IMR-90 (cell line): ENCODE data around the gene MYL12B. TPM values are rescaled to one million over a fixed set of nuclear protein-coding genes. Genes with fewer than 3 reads are reported as not detected.

Experiments used
- polyA plus RNA-seq, 3 experiments: library from polyadenylated mRNA; depleted of rRNA; stranded (reverse); fragments of >200 nt; gene quantifications; 2 replicates each; pipeline ENCODE4 v1.2.3, GENCODE V29; 2012; ENCODE audit warnings: low replicate concordance in 1 of 3
- total RNA-seq: library from RNA; depleted of rRNA; stranded (reverse); fragments of >200 nt; gene quantifications from 2 replicates; pipeline ENCODE4 v1.2.3, GENCODE V29; 2012
- TF ChIP-seq, protein P1 (sequence below): fragments of 150-350 bp; IDR thresholded peaks from 2 replicates; pipeline ENCODE4 v1.6.1; 2016; ENCODE audit warnings: low read depth, mild to moderate bottlenecking, low read length, moderate library complexity, borderline replicate concordance

Gene MYL12B
- total and polyA plus RNA-seq, 2 of the 4 experiments (the other 2 are of a cell fraction): 692 to 816 TPM

GRCh38 chr18:3281456-3282400 is 19.8 kb downstream of the MYL12B start (continued):
- TF ChIP-seq, protein P1, sequence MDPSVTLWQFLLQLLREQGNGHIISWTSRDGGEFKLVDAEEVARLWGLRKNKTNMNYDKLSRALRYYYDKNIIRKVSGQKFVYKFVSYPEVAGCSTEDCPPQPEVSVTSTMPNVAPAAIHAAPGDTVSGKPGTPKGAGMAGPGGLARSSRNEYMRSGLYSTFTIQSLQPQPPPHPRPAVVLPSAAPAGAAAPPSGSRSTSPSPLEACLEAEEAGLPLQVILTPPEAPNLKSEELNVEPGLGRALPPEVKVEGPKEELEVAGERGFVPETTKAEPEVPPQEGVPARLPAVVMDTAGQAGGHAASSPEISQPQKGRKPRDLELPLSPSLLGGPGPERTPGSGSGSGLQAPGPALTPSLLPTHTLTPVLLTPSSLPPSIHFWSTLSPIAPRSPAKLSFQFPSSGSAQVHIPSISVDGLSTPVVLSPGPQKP: no peak
